ENCODE measurements around the gene GSTCD. TPM values are rescaled to one million over a fixed set of nuclear protein-coding genes. Genes with fewer than 3 reads are reported as not detected.
"Not testable (repeated sequence)": the region's sequence is repeated elsewhere in the genome, so short reads cannot be mapped to it uniquely, and the experiment has no call there.

The GSTCD gene
- total RNA-seq, 1 donor, result 22.5 TPM

- DNase-seq (ENCODE audit: low read depth), result peak; percentile 9
- TF ChIP-seq CTCF (IDR thresholded peaks at IDR 0.05; ENCODE audit: insufficient read depth, low read depth, low read length), result no peak
- no peak overlapping the region for H3K4me3 ChIP-seq (ENCODE audit: low read depth, low read length)
Observed at GRCh38 chr4:105714932-105715331, 6.3 kb downstream of the GSTCD start.

- peak; percentile 39 for TF ChIP-seq CTCF (IDR thresholded peaks at IDR 0.05; ENCODE audit: insufficient read depth, low read depth, low read length)
- H3K4me3 ChIP-seq (ENCODE audit: low read depth, low read length), result no peak overlapping the region
Observed at GRCh38 chr4:105715692-105716278, 7.2 kb downstream of the GSTCD start.

GRCh38 chr4:105719204-105719603 lies 10.6 kb downstream of the GSTCD start:
- no peak overlapping the region for H3K4me3 ChIP-seq (ENCODE audit: low read depth, low read length)
- no peak for DNase-seq (ENCODE audit: low read depth)
- TF ChIP-seq CTCF (IDR thresholded peaks at IDR 0.05; ENCODE audit: insufficient read depth, low read depth, low read length), result no peak

More at GRCh38 chr4:105715692-105716278, 7.2 kb downstream of the GSTCD start:
- DNase-seq (ENCODE audit: low read depth), result peak; percentile 40

GRCh38 chr4:105725623-105726022 lies 17.0 kb downstream of the GSTCD start:
- TF ChIP-seq CTCF (IDR thresholded peaks at IDR 0.05; ENCODE audit: insufficient read depth, low read depth, low read length), result no peak

GRCh38 chr4:105729895-105730294 lies 21.3 kb downstream of the GSTCD start:
- DNase-seq (ENCODE audit: low read depth), result not testable (repeated sequence)

More at GRCh38 chr4:105725623-105726022, 17.0 kb downstream of the GSTCD start:
- no peak overlapping the region for H3K4me3 ChIP-seq (ENCODE audit: low read depth, low read length)
- DNase-seq (ENCODE audit: low read depth), result no peak

GRCh38 chr4:105735217-105735616 lies 26.6 kb downstream of the GSTCD start:
- not testable (repeated sequence) for H3K4me3 ChIP-seq (ENCODE audit: low read depth, low read length); DNase-seq (ENCODE audit: low read depth)

More at GRCh38 chr4:105729895-105730294, 21.3 kb downstream of the GSTCD start:
- not testable (repeated sequence) for H3K4me3 ChIP-seq (ENCODE audit: low read depth, low read length)

- no peak overlapping the region for H3K4me3 ChIP-seq (ENCODE audit: low read depth, low read length)
- TF ChIP-seq CTCF (IDR thresholded peaks at IDR 0.05; ENCODE audit: insufficient read depth, low read depth, low read length), result no peak
- peak; percentile 15 for DNase-seq (ENCODE audit: low read depth)
Observed at GRCh38 chr4:105741548-105741947, 33.0 kb downstream of the GSTCD start.

GRCh38 chr4:105748222-105748621 lies 39.6 kb downstream of the GSTCD start:
- DNase-seq (ENCODE audit: low read depth), result no peak
- TF ChIP-seq CTCF (IDR thresholded peaks at IDR 0.05; ENCODE audit: insufficient read depth, low read depth, low read length), result no peak
- no peak overlapping the region for H3K4me3 ChIP-seq (ENCODE audit: low read depth, low read length)
